Renal cortex interstitium (tissue), 11 donors: ENCODE data around the gene SPINK8. TPM values are rescaled to one million over a fixed set of nuclear protein-coding genes. Genes with fewer than 3 reads are reported as not detected.
A peak's percentile ranks its signal among the peaks of the same experiment; 100 is the strongest.
"Not testable (repeated sequence)": the region's sequence is repeated elsewhere in the genome, so short reads cannot be mapped to it uniquely, and the experiment has no call there.

ENCODE experiments used
- DNase-seq, 11 donors: peaks; one replicate each; pipeline ENCODE4 v3.0.0-alpha.2; 2013; ENCODE audit warnings: low read depth in 9 of 11, low spot score in 4 of 11; ENCODE audit errors: extremely low read depth in 1 of 11
- polyA plus RNA-seq, 3 donors: library from polyadenylated mRNA; unstranded; fragments of 120-200 nt; gene quantifications; one replicate each; pipeline ENCODE4 v1.2.1, GENCODE V29; 2013; ENCODE audit not compliant: insufficient read length in 3 of 3

SPINK8 gene
- polyA plus RNA-seq, 3 donors = 0.24 to 0.61 TPM; not detected in 1

DNA sequence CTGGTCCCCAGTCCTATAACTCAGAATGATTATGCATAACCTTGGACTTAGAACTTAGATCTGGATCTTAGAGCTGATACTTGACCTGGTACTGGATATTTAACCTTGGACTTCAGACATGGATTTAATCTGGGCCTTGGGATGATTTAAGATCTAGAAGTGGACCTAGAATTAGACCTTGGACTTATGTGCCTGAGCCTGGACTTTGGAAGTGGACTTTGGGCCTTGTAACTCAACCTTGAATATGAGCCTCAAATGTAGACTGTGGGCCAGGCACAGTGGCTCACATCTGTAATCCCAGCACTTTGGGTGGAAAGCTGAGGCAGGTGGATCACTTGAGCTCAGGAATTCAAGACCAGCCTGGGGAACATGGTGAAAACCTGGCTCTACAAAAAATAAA lies 46.4 kb downstream of the SPINK8 start:
- DNase-seq = no peak

DNA sequence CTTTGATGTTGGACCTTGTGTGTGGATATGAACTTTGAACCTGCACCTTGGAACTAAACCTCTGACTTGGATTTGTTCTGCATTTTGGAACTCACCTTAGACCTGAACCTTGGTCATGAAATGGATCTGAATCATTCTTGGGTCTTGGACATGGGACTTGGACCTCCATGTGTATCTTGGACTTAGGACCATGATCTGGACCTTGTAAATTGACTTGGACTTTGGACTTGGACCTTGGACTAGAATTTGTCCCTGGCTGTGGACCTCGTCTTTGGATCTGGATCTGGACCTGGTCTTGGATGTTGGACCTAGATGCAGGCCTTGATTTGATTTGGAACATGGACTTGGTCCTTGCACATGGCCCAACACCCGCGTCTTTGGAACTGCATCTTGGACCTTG lies 47.2 kb downstream of the SPINK8 start:
- DNase-seq = no peak

DNA sequence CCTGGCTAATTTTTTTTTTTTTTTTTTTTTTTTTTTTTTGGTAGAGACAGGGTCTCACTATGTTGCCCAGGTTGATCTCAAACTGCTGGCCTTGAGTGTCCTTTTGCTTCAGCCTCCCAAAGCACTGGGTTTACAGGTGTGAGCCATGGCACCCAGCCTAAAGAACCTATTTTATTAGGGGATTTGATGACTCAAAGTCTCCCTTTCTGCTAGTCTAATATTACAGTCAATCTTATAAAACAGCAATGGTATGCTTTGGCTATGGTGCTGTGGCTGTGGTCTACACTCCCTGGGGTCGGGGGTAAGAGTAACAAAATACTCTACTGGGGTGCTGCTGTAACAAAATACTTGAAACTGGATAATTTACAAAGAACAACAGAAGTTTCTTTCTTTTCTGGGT lies 47.8 kb downstream of the SPINK8 start:
- no peak for DNase-seq

DNA sequence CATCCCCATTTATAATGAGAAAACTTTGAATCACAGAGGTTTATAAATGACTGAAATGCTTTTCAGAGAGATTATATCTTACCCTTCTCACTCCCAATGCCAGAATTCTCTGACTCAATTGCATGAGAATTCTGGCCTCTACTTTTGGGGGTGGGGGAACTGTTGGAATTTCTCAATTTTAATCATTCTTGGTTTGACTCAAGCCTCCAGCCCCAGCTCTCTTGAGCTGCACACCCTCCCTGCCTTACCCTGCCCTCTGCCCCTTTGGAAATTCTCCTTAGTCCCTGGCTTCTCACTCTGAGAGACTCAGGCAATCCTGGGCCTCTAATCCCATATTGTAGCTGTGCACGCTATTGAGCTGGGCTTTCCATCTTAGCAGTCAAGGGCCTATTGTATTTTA lies 48.3 kb downstream of the SPINK8 start:
- no peak for DNase-seq

DNA sequence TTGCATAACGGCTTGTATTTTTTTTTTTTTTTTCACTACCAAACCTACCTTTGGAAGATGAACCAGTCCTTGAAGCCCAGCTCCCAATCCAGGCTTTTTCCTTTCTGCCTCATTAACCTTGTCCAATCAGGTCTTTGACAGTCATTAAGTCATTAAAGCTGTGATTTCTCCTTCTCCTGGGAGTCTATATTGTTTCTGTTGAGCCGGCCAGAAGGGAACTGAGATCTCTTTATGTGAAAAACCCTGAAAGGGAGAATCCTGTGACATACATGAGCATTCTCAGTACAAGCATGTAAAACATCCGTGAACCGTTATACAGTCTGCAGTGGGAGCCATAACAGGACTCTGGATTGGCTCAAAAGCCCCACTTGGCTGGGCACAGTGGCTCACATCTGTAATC lies 52.6 kb downstream of the SPINK8 start:
- DNase-seq = no peak

DNA sequence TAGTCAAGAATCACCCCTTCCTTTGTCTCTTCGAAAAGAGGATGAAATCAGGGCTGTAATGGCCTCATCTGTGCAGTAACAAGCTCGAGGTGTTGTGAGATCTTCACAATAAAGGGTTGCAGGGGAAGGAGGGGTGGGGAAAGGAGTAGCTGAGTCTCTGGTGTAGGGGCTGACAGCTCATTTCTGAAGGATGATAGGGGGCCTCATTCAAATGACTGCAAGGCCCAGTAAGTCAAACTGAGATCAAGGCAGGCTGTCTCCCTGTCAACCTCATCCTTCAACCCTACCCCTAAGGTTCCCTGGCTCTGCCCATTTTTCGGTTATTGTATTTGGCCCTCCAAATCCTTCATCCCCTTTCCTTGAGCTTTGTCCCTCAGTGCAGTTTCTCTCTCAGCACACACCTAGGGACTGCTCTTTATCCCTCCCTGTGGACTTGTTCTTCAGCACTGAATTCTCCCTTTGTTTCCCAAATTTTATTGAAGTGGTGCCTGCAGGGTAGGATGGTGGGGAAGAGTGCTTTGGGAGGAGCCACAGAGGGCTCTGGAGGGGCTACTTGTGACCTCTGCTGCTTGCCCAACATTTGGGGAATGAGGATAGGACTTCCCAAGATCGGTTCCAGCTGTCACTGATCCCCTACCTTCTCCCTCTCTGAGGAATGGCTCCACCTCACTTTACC lies 54.4 kb downstream of the SPINK8 start:
- DNase-seq = no peak

DNA sequence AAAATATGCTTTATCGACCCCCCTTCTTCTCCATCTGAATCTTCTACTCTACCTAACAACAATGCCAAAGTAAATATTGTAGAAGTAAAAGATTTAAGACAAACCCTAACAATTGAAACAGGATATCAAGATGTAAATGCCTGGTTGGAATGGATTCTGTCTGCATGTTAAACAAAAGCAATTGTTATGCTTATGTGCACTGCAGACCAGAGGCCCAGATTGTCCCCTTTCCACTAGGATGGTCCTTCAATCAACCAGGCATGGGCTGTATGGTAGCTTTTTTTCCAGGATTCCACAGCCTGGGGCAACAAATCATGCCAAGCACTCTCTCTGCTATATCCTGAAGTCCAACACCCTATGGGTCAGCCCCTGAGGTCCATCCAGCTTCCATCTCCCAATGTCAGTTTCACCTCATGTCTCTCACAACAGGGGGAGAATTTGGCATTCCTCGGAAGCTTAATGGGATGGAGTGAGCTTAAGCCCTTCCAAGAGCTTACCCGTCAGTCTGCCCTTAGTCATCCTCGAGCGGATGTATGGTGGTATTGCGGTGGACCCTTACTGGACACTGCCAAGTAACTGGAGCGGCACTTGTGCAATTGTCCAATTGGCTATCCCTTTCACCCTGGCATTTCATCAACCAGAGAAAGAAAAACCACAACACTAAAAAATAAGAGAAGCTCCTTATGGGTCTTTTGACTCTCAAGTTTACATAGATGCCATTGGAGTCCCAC lies 56.4 kb downstream of the SPINK8 start:
- DNase-seq = no peak

DNA sequence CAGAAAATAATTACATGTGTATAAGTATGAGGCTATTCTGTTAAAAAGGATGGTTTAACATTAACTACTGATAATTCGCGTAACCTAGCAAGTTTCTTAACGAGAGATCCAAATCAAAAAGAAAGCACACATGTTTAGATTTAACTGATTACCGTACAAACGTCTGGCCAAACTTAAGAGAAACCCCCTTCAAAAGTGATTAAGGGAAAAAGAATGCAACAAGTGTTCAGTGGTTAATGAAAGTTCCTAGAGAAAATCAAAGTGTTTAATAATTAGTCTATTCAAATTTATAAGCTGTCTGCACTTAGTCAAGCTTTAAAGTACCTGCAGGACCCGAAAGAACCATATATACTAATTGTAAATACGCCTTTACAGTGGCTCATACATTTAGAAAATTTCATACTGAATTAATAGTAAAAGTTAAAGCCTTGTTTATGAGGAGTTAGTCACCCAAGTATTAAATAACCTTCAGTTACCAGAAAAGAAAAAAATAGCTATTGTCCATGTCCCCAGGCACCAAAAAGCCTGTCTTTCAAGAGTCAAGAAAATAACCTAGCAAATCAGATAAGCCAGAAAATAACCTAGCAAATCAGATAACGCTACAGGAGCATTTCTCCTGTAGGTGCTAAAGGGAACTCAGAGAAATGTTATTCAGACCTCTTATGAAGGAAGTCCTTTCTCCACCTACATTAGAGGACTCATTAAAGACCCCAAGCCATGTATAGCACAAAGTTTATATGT lies 58.0 kb downstream of the SPINK8 start:
- DNase-seq = no peak

DNA sequence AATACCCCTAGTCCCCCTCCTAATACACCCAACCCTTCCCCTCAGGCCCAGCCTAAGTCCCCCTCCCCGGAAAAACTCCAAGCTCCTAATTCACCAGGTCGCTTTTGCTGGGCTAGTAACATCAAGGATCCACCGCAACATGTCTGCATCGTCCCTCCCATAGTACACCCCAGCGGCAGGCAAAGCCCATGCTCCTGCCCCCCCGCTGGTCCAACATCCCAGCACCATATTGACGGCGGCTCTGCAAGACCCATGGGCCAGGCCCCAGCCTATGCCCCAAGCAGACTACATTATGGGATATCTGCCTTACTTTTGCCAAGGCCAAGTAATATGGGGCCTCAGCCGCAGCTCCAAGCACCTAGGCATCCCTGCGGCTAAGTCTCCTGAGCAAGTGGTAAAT lies 59.0 kb downstream of the SPINK8 start:
- no peak for DNase-seq

DNA sequence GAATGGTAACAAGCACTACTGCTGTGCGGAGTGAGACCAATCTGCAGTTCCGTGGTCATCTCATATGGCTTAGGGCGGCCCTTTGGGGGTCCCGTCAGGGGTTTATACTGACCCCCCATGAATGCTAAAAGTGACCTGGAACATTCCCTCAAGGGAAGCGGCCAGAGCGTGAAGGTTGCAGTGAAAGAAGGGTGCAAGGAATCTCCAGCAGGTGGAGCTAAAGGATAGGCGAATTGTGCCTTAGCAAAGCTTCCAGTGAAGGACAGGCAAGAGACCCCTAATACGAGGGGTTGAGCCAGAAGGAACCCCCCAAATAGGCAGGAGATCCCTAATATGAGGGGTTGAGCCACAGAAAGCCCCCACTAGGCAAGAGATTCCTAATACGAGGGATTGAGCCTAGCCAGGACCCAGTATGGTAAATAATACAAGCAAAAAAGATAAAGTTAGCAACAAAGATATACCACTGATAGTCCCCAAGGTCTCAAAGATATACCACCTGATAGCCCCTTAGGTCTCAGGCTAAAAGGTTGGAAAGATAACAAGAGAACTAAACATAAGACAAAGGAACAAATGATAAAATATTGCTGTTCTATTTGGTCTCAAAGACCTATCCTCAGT lies 59.8 kb downstream of the SPINK8 start:
- DNase-seq = peak in 8 of 11 donors; percentile 52 to 67 (median 56)

DNA sequence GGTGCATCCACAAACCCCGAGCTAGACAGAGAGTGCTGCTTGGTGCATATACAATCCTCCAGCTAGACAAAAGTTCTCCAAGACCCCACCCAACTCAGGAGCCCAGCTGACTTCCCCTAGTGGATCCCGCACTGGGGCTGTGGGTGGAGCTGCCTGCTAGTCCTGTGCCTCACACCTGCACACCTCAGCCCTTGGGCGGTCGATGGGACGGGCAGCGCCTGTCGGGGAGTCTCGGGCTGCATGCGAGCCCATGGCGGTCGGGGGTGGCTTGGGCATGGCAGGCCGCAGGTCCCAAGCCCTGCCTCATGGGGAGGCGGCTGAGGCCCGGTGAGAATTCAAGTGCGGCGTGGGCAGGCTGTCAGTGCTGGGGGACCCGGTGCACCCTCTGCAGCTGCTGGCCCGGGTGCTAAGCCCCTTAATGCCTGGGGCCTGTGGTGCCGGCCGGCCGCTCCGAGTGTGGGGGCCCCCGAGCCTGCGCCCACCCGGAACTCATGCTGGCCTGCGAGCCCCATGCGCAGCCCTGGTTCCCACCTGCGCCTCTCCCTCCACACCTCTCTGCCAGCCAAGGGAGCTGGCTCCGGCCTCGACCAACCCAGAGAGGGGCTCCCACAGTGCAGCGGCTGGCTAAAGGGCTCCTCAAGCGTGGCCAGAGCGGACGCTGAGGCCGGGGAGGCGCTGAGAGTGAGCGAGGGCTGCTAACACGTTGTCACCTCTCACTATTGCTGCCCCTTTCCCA lies 61.5 kb downstream of the SPINK8 start:
- DNase-seq = no peak

DNA sequence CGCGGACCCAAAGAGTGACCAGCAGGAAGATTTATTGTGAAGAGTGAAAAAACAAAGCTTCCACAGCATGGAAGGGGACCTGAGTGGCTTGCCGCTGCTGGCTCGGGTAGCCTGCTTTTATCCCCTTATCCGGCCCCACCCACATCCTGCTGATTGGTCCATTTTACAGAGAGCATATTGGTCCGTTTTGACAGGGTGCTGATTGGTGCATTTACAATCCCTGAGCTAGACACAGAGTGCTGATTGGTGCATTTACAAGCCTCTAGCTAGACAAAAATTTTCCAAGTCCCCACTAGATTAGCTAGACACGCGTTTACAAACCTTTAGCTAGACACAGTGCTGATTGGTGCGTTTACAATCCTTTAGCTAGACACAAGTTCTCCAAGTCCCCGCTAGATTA lies 62.2 kb downstream of the SPINK8 start:
- not testable (repeated sequence) for DNase-seq

DNA sequence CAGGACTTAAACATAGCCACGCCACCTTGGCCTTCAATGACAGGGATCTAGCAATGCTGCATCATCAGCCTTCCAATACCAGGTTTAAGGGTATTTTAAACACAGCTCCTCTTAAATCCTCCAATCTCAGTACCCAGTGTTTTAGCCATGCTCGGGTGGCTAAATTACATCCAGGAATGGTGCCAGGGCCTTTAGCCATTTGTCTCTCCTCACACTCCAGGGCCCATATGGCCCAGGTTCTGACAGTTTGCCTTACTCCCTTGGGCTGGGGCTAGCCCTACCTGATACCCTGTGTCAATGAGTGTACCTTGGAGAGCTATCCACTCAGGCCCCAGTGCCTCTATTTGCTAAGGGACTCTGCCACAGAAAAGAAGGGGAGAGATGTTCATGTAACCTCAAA lies 63.2 kb downstream of the SPINK8 start:
- DNase-seq = no peak

DNA sequence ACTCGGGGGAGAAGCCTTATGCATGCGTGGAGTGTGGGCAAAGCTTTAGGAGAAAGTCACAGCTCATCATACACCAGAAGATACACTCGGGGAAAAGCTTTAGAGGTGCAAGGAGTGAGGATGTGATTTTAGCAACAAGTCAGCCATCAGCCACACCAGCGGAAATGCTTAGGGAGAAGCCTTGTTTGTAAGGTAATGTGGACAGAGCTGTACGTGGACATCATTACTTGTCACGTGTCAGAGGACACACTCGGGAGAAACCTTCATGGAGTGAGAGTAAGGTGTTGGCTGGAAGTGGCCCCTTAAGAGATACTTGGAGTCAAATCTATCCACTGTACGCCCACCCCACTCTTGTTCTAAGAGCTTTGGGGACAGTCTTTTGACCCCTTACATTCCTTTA lies 63.9 kb downstream of the SPINK8 start:
- DNase-seq = no peak

DNA sequence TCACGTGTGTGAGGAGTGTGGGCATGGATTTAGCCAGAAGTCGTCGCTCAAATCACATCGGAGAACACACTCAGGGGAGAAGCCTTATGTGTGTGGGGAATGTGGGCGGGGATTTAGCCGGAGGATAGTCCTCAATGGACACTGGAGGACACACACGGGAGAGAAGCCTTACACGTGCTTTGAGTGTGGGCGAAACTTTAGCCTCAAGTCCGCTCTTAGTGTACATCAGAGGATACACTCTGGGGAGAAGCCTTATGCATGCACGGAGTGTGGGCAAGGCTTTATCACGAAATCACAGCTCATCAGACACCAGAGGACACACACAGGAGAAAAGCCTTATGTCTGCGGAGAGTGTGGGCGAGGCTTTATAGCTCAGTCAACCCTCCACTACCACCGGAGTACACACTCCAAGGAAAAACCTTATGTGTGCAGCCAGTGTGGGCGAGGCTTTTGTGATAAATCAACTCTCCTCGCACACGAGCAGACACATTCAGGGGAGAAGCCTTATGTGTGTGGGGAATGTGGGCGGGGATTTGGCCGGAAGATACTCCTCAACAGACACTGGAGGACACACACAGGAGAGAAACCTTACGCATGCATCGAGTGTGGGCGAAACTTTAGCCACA lies 64.4 kb downstream of the SPINK8 start:
- peak in 1 of 11 donors; percentile 25 for DNase-seq

DNA sequence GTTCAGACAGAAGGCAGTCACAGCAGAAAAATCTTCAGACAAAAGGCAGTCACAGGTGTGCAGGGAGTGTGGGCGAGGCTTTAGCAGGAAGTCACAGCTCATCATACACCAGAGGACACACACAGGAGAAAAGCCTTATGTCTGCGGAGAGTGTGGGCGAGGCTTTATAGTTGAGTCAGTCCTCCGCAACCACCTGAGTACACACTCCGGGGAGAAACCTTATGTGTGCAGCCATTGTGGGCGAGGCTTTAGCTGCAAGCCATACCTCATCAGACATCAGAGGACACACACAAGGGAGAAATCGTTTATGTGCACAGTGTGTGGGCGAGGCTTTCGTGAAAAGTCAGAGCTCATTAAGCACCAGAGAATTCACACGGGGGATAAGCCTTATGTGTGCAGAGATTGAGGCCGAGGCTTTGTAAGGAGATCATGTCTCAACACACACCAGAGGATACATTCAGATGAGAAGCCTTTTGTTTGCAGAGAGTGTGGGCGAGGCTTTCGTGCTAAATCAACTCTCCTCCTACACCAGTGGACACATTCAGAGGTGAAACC lies 65.0 kb downstream of the SPINK8 start:
- peak in 2 of 11 donors; percentile 28 to 36 for DNase-seq

DNA sequence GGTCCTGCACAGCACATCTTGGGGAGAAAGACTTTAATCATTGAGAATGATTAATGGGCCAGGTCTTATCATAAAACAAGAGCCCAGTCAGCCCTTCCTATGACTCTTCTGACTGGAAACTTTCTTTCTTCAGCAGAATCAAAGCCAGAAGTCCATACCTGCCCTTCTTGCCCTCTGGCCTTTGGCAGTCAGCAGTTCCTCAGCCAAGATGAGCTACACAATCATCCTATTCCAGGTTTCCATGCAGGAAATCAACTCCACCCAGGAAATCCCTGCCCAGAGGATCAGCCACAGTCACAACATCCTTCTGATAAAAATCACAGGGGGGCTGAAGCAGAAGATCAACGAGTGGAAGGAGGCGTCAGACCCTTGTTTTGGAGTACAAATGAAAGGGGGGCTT lies 65.7 kb downstream of the SPINK8 start:
- no peak for DNase-seq

DNA sequence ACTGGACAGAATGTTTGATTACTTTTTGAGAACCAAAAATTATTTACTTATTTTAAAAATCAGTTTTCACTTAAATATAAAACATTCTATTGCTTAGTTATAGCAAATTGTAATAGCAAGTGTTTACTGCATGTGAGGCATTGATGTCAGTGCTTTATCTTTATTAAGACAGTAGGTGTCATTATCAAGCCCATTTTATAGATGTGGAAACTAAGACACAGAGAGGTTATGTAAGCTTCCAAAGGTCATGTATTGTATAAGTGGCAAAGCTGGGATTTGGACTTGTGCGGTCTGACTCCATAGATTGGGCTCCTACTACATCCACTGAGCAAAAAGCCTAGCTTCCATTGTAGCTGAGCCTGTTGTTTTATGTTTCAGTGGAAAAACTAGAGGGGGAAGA lies 74.9 kb downstream of the SPINK8 start:
- no peak for DNase-seq
